GM18868 (cell line): ENCODE data around the gene PHF13.
"Not testable (repeated sequence)": the region's sequence is repeated elsewhere in the genome, so short reads cannot be mapped to it uniquely, and the experiment has no call there.

Experiments used
- ATAC-seq: cut with Tn5 transposase; IDR thresholded peaks from one replicate; pipeline ENCODE4 v1.9.1; 2021; ENCODE audit warnings: mild to moderate bottlenecking, moderate library complexity; ENCODE audit not compliant: unreplicated experiment

The PHF13 gene

GRCh38 chr1:6586404-6586816 is 27.1 kb upstream of the PHF13 start:
- ATAC-seq = no peak

GRCh38 chr1:6587261-6588005 is 26.1 kb upstream of the PHF13 start:
- no peak for ATAC-seq

DNA sequence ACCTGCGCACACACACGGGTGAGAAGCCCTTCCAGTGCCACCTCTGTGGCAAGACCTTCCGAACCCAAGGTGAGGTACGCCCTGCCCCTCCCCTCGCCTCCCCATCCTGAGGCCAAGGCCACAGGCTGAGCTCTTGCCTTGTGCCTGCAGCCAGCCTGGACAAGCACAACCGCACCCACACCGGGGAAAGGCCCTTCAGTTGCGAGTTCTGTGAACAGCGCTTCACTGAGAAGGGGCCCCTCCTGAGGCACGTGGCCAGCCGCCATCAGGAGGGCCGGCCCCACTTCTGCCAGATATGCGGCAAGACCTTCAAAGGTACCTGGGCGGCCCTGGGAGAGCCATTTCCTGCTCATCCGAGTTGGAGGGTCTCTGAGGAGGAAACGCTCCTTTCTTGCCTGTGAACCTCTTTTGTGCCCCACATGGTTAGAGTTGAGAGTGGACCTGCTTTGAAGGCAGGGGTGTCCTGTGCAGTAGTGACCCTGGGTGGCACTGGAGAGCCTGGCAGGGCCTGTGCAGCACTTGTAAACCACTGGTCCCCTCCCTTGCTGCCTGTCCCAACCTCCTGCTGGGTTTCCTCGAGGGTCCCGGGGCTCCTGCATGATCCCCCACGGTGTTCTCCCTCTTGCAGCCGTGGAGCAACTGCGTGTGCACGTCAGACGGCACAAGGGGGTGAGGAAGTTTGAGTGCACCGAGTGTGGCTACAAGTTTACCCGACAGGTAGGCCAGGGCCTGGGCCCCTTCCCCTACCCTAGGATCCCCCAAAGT is 25.2 kb upstream of the PHF13 start:
- no peak for ATAC-seq

DNA sequence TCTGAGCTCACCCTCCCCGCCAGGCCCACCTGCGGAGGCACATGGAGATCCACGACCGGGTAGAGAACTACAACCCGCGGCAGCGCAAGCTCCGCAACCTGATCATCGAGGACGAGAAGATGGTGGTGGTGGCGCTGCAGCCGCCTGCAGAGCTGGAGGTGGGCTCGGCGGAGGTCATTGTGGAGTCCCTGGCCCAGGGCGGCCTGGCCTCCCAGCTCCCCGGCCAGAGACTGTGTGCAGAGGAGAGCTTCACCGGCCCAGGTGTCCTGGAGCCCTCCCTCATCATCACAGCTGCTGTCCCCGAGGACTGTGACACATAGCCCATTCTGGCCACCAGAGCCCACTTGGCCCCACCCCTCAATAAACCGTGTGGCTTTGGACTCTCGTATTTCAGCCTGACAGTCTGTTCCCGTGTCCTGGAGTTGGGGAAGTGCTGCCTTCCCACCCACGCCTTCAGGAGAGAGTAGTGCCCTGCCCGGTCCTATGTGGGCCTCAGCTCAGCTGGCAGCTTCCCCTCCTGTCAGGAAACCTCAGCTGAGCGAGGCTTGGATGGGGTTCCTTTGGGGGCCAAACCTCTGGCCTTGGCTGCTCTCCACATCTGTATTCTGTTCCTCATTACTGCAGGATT is 24.5 kb upstream of the PHF13 start:
- no peak for ATAC-seq

DNA sequence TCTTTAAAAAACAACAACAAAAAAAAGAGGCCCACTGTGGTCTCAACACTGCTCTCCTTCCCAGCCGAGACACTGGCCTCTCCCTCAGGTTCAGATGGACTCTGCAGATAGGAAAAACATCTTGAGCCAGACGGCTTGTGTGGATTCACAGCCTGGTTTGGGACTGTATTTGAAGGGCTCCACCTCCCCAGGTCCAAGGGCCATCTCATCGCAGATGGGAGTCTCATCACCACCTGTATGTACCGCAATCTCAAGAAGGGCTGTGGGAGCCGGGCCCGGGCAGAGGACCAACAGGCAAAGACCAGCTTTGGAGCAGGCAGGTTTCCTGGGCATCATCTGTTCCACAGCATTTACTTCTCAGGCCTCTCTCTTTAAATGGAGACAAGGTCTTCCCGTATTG is 23.5 kb upstream of the PHF13 start:
- ATAC-seq = no peak

DNA sequence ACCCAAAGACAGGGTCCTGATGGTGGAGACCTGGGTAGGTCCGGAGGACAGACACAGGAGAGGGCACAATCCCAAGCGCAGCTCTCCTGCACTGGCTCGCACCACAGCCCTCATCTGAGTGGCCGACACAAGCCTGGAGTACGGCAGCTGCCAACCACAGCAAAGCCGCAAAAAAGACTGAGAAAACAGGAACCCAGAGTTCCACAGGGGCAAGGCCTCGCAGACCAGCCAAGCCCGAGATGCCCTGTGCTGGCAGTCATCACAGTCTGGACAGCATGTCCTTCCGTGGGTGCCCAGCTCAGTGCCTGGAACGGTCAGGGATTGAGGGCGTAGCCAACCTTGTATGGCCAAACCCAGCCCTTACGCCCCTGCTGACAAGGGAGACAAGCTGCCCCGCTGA is 22.3 kb upstream of the PHF13 start:
- no peak for ATAC-seq

DNA sequence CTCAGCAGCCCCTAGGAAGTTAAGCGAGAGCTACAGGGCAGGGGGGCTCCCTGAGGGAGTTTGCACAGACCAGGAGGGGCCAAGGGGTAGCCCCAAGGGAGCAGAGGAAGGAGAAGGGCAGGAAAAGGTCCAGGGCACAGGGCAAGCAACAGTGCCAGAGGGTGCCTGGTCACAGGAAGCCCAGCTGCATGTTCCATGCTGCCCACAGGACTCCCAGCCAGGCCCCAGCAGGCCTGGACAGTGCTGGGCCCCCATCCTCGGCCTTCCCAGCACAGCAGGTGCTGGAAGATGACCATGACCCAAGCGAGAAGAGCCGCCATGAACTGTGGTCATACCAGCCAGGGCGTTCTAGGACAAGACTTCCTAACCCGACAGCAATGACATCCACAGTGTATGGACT is 21.9 kb upstream of the PHF13 start:
- no peak for ATAC-seq

GRCh38 chr1:6592441-6592840 is 21.1 kb upstream of the PHF13 start:
- no peak for ATAC-seq

DNA sequence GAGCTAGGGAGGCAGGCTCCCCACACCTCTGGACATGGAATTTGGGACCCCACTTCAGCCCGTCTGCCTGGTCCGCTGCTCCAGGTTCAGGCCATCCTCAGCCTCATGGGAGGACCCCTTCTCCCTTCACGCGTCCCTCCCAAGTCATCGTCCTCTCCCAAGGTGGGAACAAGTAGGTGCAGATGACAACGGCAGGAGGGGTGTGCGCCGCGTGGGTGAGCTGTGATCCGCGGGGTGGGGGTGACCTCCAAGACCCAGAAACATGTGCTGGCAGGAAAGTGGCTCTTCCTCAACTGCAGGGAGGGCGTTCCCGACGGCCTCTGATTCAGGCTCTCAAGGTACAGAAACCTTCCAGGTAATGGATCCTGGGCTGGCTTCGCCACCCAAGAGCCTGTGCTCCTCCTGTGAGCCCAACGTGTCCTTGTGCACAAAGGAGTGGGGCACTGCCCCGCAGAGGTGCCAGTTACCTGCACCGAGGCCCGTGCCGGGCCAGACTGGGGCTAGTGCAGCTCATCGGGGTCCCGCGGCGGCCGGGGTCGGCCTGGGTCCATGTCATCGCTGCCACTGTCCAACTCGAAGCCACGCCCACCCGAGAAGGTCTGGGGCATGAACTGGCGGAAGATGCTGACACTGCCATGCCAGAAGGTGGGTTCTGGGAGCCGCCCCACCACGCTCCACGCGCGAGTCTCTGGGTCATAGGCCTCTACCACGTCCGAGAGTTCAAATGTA is 20.5 kb upstream of the PHF13 start:
- ATAC-seq = no peak

DNA sequence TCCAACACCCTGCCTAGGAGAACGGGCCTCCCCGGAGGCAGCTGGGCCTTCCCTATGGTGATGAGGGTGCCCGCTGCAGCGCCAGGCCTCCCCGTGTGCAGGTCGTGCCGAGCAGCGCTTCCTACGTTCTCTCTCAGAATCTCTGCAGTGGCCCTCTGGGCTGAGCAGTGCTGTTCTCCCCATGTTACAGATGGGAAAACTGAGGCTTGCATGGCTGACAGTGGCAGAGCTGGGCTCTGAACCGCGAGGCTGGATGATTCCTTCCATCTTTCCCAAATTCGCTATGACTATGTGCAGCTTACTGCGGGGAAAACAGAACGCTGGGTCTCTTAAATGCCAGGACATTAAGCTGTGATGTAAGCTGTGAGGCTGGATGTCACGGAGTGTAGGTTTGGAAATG is 19.7 kb upstream of the PHF13 start:
- no peak for ATAC-seq

- ATAC-seq = no peak
Measured at GRCh38 chr1:6594977-6595740, 18.4 kb upstream of the PHF13 start.

DNA sequence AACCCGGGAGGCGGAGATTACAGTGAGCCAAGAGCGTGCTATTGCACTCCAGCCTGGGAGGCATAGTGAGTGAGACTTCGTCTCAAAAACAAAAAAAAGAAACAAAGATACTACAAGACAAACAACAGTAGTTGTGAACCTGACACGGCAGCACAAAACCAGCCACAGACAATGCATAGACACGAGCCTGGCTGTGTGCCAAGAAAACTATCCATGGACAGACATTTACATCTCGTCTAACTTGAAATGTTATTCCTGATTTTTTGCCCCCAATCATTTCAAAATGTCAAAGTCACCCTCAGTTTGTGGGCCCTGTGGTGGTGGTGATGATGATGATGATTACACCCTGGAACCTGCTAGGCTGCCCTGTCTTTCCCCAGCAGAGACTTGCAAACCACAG is 17.2 kb upstream of the PHF13 start:
- ATAC-seq = no peak

DNA sequence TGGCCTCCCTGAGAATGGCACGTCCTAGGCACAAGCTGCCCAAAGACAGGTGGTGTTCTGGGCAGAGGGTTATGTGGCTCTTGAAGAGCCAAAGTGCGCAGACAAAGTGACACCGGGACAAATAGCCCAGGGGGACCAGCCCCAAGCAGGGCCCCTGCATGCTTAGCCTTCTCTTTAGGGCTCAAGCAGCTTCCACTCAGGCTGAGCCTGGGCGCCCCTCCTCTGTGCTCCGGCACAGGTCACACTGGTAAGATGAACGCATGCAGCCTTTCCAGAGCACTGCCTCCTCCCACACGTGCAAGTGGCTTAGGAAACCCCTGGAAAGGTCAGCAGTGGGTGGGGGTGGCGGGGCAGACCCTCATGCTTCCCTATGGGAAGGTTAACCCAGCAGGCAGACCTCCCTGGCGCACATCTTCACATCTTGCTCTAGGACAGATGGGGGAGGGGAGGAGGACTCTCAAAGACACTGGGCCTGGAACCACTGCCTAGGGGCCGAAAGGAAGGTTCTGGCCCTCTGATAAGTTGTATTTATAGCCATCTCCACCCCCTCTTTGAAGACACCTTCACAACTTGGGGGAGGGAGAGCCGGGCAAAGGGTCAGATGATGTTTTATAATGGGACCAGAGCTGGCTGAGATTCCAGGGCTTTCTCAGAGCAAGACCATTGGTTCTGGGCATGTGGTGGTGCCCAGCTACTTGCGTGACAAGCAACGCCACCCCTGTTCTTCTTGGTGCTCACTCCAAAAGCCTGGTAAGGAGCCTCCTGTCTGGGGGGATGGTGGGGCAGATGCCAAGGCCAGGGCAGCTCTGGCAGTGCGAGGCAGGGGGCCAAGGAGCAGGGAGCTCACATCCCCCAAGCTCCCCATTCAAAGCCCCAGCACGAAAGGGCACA is 16.4 kb upstream of the PHF13 start:
- no peak for ATAC-seq

DNA sequence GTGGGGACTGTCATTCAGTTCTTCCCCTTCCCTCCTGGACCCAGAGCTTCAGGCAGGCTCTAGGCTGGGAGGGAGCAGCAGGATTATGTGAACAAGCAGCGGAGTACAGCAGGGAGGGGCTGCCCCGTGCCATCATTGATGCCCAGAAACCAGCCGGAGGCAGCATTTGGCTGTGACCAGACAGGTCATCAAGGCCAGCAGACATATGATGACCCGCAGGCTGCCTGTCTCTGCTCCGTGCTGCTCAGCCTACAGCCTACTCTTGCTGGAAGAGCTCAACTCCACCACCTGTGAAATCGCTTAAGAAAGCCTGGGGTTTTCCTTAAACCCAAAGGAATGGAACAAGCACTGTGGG is 15.8 kb upstream of the PHF13 start:
- no peak for ATAC-seq

DNA sequence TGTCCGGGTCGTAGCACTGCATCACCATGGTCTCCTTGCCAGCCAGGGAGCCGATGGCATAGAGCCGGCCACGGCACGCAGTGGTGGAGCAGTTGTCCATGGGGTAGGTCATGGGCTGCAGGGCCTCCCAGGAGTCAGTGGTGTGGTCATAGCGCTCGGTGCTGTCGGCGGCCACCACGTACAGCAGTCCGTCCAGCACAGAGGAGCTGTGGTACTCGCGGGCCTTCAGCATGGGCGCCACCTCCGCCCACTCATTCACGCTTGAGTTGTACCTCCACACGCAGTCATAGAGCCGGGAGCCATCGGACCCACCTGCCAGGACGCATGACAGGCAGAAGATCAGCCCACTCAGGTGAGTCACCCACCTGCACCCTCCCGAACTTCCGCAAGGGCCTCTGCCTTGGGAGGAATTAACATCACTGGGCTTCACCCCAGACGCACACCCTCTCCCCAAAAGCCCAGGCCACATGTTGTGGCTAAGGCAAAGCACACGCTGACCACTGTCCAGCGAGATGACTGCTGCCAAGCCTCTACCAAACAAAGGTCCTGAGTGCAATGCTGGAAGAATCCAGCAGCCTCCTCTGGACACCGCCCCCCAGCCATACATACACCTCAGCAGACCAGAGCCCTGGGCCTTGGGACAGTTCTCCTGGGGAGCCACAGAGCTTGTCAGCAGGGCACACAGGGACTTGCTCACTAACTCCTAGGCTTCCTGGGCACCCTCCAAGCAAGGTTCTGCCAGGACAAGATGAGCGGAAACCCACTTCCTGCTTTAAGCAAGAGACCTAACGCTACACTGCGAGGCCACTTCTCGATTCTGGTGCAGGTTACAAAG is 14.2 kb upstream of the PHF13 start:
- no peak for ATAC-seq

- not testable (repeated sequence) for ATAC-seq
Measured at GRCh38 chr1:6599991-6600390, 13.5 kb upstream of the PHF13 start.

DNA sequence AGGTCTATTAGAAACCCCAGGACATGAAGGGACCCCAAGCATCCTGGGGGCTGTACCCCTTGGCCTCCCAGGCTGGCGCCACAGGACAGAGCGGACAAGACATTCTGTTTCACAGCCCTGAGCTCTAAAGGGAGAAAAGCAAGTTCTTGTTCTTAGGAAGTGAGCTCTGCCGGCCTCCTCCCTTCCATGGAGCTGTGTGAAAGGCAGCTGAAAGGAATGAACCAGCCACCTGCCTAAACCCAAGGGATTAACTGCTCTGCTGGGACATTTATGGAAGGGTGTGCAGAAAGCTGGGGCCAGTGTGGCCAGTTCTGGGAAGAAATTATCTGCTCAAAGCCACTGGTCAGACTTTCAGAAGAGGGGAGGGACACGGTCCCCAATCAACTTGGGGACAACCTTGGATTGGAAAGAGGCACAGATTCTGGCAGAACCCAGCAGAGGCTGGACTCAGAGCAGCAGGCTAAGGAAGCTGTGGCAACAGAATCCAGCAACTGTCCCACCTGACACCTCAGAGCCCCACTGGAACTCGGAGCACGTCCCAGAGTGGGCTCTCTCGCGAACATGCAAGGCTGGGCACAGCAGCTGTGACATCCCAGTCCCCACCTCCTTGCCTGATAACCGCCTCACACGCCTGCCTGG is 13.0 kb upstream of the PHF13 start:
- ATAC-seq = no peak
